ENCODE measurements around the gene PRM2. TPM values are rescaled to one million over a fixed set of nuclear protein-coding genes. Genes with fewer than 3 reads are reported as not detected.

PRM2 gene
- total and polyA plus RNA-seq, 2 of the 8 experiments (the other 6 are each of a cell fraction or from before 2014, with no cell fraction given), result not detected

GRCh38 chr16:11278681-11279628 is 2.7 kb upstream of the PRM2 start:
- H3K36me3 ChIP-seq (ENCODE audit: control insufficient read depth in 2 of 4, insufficient read depth in 4 of 4, low read length in 3 of 4), result no peaks in the 10 kb centered on the region
- H3K56ac ChIP-seq (replicated peaks; ENCODE audit: insufficient read length, low read depth, low read length), result no peak overlapping the region
- POLR2A ChIA-PET (ENCODE audit: partially characterized antibody), result interaction anchor here (1.2 to 2.3 kb wide), 2 partner anchors 24 to 49 kb away, joined by 3 to 6 read pairs; no protein-coding TSS in a partner anchor
- no peak overlapping the region; the same call in 1 of the 2 replicates for H2BK12ac ChIP-seq (ENCODE audit: low read depth, low read length)
- no peak overlapping the region for H3K18ac ChIP-seq (ENCODE audit: extremely low read depth, low read length)
- no peaks in the 10 kb centered on the region for H3K27me3 ChIP-seq (replicated peaks in 1 of 4; ENCODE audit: control insufficient read depth in 3 of 4, extremely low read depth in 1 of 4, insufficient read depth in 3 of 4, low read length in 3 of 4)
- no peak overlapping the region for H2BK15ac ChIP-seq (ENCODE audit: low read length)
- H4K8ac ChIP-seq (ENCODE audit: extremely low read depth, insufficient read depth, low read length), result no peak overlapping the region
- H2AFZ ChIP-seq (ENCODE audit: low read length), result no peak overlapping the region
- no peak overlapping the region for H3K14ac ChIP-seq (ENCODE audit: insufficient read length)
- H3K4ac ChIP-seq (replicated peaks; ENCODE audit: insufficient read length, low read depth, low read length), result no peak overlapping the region
- no peak overlapping the region for H3K27ac ChIP-seq (ENCODE audit: low read depth, low read length)
- 0 out of 2 replicates have a peak overlapping the region, but pooled peaks have one; percentile 6 for H2AK5ac ChIP-seq (ENCODE audit: low read depth, low read length)
- DNase-seq (ENCODE audit: low read depth in 1 of 2, low spot score in 2 of 2) (no peak), FAIRE-seq (no peak)
- no peak overlapping the region for H2BK20ac ChIP-seq (ENCODE audit: low read length)
- H3K79me2 ChIP-seq (ENCODE audit: control insufficient read depth in 1 of 2, insufficient read depth in 2 of 2, low read length in 2 of 2), result no peaks in the 10 kb centered on the region
- H3K9ac ChIP-seq (replicated peaks in 1 of 4; ENCODE audit: extremely low read depth in 1 of 4, low read depth in 3 of 4, low read length in 3 of 4), result no peak overlapping the region
- no peak overlapping the region for H3K4me2 ChIP-seq (ENCODE audit: insufficient read depth in 1 of 2, low read depth in 2 of 2, low read length in 2 of 2)
- CTCF ChIA-PET (ENCODE audit: partially characterized antibody), result interaction anchor here (0.7 to 1.6 kb wide), 3 partner anchors 19 to 23 kb away, joined by 3 to 5 read pairs (median 3); partner anchors contain the start of gene SOCS1
- no peak overlapping the region for H3K4me3 ChIP-seq (ENCODE audit: extremely low read depth in 1 of 4, insufficient read depth in 2 of 4, low read depth in 3 of 4, low read length in 4 of 4)
- H2BK120ac ChIP-seq (replicated peaks; ENCODE audit: low read depth, low read length), result no peak overlapping the region
- no peaks in the 10 kb centered on the region for H4K20me1 ChIP-seq (replicated peaks in 1 of 2; ENCODE audit: control insufficient read depth in 1 of 2, insufficient read depth in 2 of 2, low read length in 2 of 2)
- H4K5ac ChIP-seq (ENCODE audit: insufficient read length, low read depth, low read length), result no peak overlapping the region
- H3K23ac ChIP-seq (ENCODE audit: insufficient read length), result no peak overlapping the region
- no peaks in the 10 kb centered on the region for H3K79me1 ChIP-seq (ENCODE audit: low read depth, low read length)
- H3K9me3 ChIP-seq (ENCODE audit: insufficient read depth in 2 of 2, low read depth in 1 of 2, low read length in 1 of 2), result no peaks in the 10 kb centered on the region
- WGBS, 2 experiments (ENCODE audit: extremely low coverage in 1 of 2, insufficient coverage in 1 of 2, insufficient read length in 1 of 2, insufficient replicate concordance in 2 of 2, low coverage in 1 of 2, low lambda C conversion rate in 2 of 2, missing lambda C conversion rate in 1 of 2), result 84% methylated on average over 7 of the region's 7 CpGs; no CpG with 5 or more reads in 1 of the 2 experiments
- H2BK5ac ChIP-seq (ENCODE audit: low read depth, low read length), result no peak overlapping the region
- H3K23me2 ChIP-seq (ENCODE audit: low read depth, low read length), result no peaks in the 10 kb centered on the region
- H4K91ac ChIP-seq (replicated peaks; ENCODE audit: insufficient read length, low read length), result no peak overlapping the region
- peaks cover 0 to 5% (median under 1%) of the 10 kb centered on the region in 4 experiments; a peak in 1 of 7 replicates for H3K4me1 ChIP-seq (replicated peaks in 1 of 4; ENCODE audit: control insufficient read depth in 3 of 4, insufficient read depth in 4 of 4, low read length in 3 of 4)

All from H1 (cell line).